GM12801 (cell line): ENCODE measurements around the gene HES4.

Source experiments
- CTCF ChIP-seq: IDR thresholded peaks from one replicate; pipeline ENCODE4 v1.5.1; 2011; ENCODE audit warnings: control low read depth; ENCODE audit not compliant: insufficient read length; ENCODE audit errors: extremely low read depth

HES4 gene

GRCh38 chr1:962381-963300 lies 37.3 kb downstream of the HES4 start:
- no peak for TF ChIP-seq CTCF

- TF ChIP-seq CTCF = no peak
Observed at GRCh38 chr1:961132-961669, 38.7 kb downstream of the HES4 start.

- no peak for TF ChIP-seq CTCF
Observed at GRCh38 chr1:960363-961131, 39.4 kb downstream of the HES4 start, which contains the start of gene KLHL17. KLHL17 (plus strand) TSS chr1:960584; CDS start chr1:960694, 110 bp downstream.

GRCh38 chr1:959731-960362 lies 40.0 kb downstream of the HES4 start:
- no peak for TF ChIP-seq CTCF

GRCh38 chr1:958823-959730 lies 40.8 kb downstream of the HES4 start, which contains the start of gene NOC2L:
NOC2L (minus strand) TSS chr1:959256; CDS start chr1:959240, 16 bp downstream.
- no peak for TF ChIP-seq CTCF

- TF ChIP-seq CTCF = no peak
Observed at GRCh38 chr1:956636-957035, 43.3 kb downstream of the HES4 start.
